ENCODE results near the gene ANO5. TPM values are rescaled to one million over a fixed set of nuclear protein-coding genes. Genes with fewer than 3 reads are reported as not detected.

ANO5 gene
- total RNA-seq, 1 experiment from 2014 or later: 3.4 TPM

DNA sequence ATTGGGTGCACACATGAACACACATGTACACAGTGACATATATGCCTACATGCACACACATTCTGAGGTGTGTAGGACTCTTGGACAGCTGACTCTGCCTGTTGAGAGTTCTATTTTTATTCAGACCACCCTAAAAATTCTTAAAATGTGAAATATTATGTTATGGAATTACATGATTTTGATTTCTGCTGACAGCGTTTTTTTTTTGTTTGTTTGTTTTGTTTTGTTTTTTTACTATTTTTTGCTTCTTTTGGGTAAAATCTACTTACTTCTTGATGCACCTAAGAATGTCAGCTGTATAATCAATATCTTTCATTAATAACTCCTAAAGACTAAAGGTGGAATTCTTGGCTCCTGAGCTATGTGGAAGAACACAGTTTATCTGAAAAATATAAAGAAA lies 64.0 kb downstream of the ANO5 start:
- H3K9me3 ChIP-seq (ENCODE audit: control insufficient read depth, low read depth, low read length): no peaks in the 10 kb centered on the region
- no peak overlapping the region for H2BK12ac ChIP-seq (ENCODE audit: insufficient read length, low read depth, low read length)
- no peak overlapping the region for H4K91ac ChIP-seq (ENCODE audit: insufficient read length, low read depth, low read length)
- TF ChIP-seq, protein P1, sequence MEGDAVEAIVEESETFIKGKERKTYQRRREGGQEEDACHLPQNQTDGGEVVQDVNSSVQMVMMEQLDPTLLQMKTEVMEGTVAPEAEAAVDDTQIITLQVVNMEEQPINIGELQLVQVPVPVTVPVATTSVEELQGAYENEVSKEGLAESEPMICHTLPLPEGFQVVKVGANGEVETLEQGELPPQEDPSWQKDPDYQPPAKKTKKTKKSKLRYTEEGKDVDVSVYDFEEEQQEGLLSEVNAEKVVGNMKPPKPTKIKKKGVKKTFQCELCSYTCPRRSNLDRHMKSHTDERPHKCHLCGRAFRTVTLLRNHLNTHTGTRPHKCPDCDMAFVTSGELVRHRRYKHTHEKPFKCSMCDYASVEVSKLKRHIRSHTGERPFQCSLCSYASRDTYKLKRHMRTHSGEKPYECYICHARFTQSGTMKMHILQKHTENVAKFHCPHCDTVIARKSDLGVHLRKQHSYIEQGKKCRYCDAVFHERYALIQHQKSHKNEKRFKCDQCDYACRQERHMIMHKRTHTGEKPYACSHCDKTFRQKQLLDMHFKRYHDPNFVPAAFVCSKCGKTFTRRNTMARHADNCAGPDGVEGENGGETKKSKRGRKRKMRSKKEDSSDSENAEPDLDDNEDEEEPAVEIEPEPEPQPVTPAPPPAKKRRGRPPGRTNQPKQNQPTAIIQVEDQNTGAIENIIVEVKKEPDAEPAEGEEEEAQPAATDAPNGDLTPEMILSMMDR (conservative IDR thresholded peaks at IDR 0.05): no peak
- no peaks in the 10 kb centered on the region for H3K4me1 ChIP-seq (ENCODE audit: insufficient read depth, low read length)
- no peak overlapping the region for H2BK120ac ChIP-seq (ENCODE audit: low read depth, low read length, poor library complexity, severe bottlenecking)
- H3K9ac ChIP-seq (ENCODE audit: extremely low read depth, insufficient read length, low read length): no peak overlapping the region
- H3T11ph ChIP-seq (ENCODE audit: low read length): no peak overlapping the region
- H4K8ac ChIP-seq (replicated peaks; ENCODE audit: insufficient read length, low read depth, low read length): no peak overlapping the region
- H3K56ac ChIP-seq (ENCODE audit: insufficient read length, low read depth, low read length): no peak overlapping the region
- no peak overlapping the region for H2AK5ac ChIP-seq (ENCODE audit: insufficient read length, low read length)
- H3K14ac ChIP-seq (ENCODE audit: insufficient read depth, low read length): no peak overlapping the region
- H3K4me2 ChIP-seq (ENCODE audit: insufficient read depth, insufficient read length, low read length): no peak overlapping the region
- H3K27ac ChIP-seq (ENCODE audit: insufficient read length, low read depth, low read length): no peak overlapping the region
- H3K4me3 Mint-ChIP-seq: no peak overlapping the region
- H3K79me1 ChIP-seq (ENCODE audit: insufficient read depth, low read depth, low read length, poor library complexity, severe bottlenecking): no peaks in the 10 kb centered on the region
- WGBS (ENCODE audit: extremely low coverage, insufficient read length, low lambda C conversion rate): no CpG with 5 or more reads among the region's 1 CpG
- no peak overlapping the region for H2BK5ac ChIP-seq (ENCODE audit: insufficient read length, low read length)
- H2BK20ac ChIP-seq (ENCODE audit: low read depth, low read length, poor library complexity, severe bottlenecking): no peak overlapping the region
- H3K36me3 Mint-ChIP-seq (ENCODE audit: insufficient read depth in 1 of 3, low read depth in 3 of 3): peaks cover 0 to 2% (median 0%) of the 10 kb centered on the region in 3 experiments; a peak in 2 of 7 replicates
- no peaks in the 10 kb centered on the region for H3K23me2 ChIP-seq (ENCODE audit: insufficient read length, low read depth, low read length, poor library complexity, severe bottlenecking)
- no peaks in the 10 kb centered on the region for H3K4me1 Mint-ChIP-seq
- no peak overlapping the region for H3K27ac Mint-ChIP-seq
- no peak for DNase-seq
- H2AFZ ChIP-seq (ENCODE audit: low read length): no peak overlapping the region
- no peak overlapping the region for H3K23ac ChIP-seq (ENCODE audit: insufficient read length, low read depth, low read length)
- no peaks in the 10 kb centered on the region for H3K27me3 ChIP-seq (ENCODE audit: insufficient read depth, low read length)
- no peak overlapping the region for H2BK15ac ChIP-seq (ENCODE audit: low read depth, low read length)
- no peaks in the 10 kb centered on the region for H3K9me3 Mint-ChIP-seq
- no peaks in the 10 kb centered on the region for H3K79me2 ChIP-seq (ENCODE audit: insufficient read depth, low read length)
- no peak overlapping the region for H4K5ac ChIP-seq (ENCODE audit: insufficient read length, low read depth, low read length)
- H3K18ac ChIP-seq (ENCODE audit: insufficient read length, low read depth, low read length): no peak overlapping the region
- no peak overlapping the region for H3K4ac ChIP-seq (ENCODE audit: low read depth, low read length)
- H3K27me3 Mint-ChIP-seq (ENCODE audit: low read depth): no peaks in the 10 kb centered on the region
- H4K20me1 ChIP-seq (ENCODE audit: control insufficient read depth, insufficient read depth, insufficient read length): no peaks in the 10 kb centered on the region

Data from H9 (cell line).